GM12878 (cell line): ENCODE measurements around the gene PM20D2.

Experiments
- BRCA1 ChIP-seq: IDR thresholded peaks from 2 replicates; pipeline ENCODE4 v1.6.1; 2011; ENCODE audit warnings: low read depth, low read length, improper control_type of control experiment
- CTCF ChIP-seq, 3 experiments: IDR thresholded peaks in 2 of 3; conservative IDR thresholded peaks in 1 of 3; 2 replicates each; pipeline ENCODE4 v1.5.1; 2011; ENCODE audit warnings: low read depth in 3 of 3, low read length in 3 of 3, mild to moderate bottlenecking in 3 of 3, control low read depth in 2 of 3, moderate library complexity in 2 of 3, inconsistent platforms in 1 of 3, mixed read lengths in 1 of 3; ENCODE audit not compliant: control insufficient read depth in 2 of 3, insufficient read depth in 1 of 3; ENCODE audit errors: extremely low read depth in 1 of 3
- MEF2B ChIP-seq: fragments of 450-650 bp; IDR thresholded peaks from 2 replicates; pipeline ENCODE4 v1.6.1; 2018; ENCODE audit warnings: mild to moderate bottlenecking, moderate library complexity; ENCODE audit not compliant: partially characterized antibody, poor library complexity, severe bottlenecking
- POLR2A ChIP-seq: IDR thresholded peaks from 2 replicates; pipeline ENCODE4 v1.6.1; 2011; ENCODE audit warnings: low read depth, mild to moderate bottlenecking, low read length
- POLR2AphosphoS5 ChIP-seq: IDR thresholded peaks from 2 replicates; pipeline ENCODE4 v1.6.1; 2011; ENCODE audit warnings: mild to moderate bottlenecking, low read length, inconsistent platforms

GRCh38 chr6:89131599-89131998 is 14.3 kb upstream of the PM20D2 start:
- no peak for TF ChIP-seq CTCF (IDR thresholded peaks at IDR 0.05 in 2 of 3, conservative IDR thresholded peaks at IDR 0.05 in 1 of 3; ENCODE audit: control insufficient read depth in 2 of 3, extremely low read depth in 1 of 3, insufficient read depth in 1 of 3, low read depth in 3 of 3, low read length in 3 of 3)
- TF ChIP-seq POLR2AphosphoS5: no peak
- TF ChIP-seq BRCA1: no peak
- no peak for TF ChIP-seq MEF2B
- TF ChIP-seq POLR2A: no peak
